K562 (cell line): ENCODE results near the gene EML1. TPM values are rescaled to one million over a fixed set of nuclear protein-coding genes. Genes with fewer than 3 reads are reported as not detected.

Experiments
- ATAC-seq: fragments of 200-7000 bp; cut with Tn5 transposase; 3 replicates; pipeline ENCODE4 v1.9.1; 2020; ENCODE audit warnings: moderate library complexity
- BruUV-seq: library from RNA; stranded (reverse); fragments of 400-500 nt; replicated peaks from 2 replicates; lab custom pipeline; 2021; lab: Mats Ljungman, UMichigan
- CTCF ChIA-PET: fragments of 300-600 bp; formaldehyde crosslinking; extraction: SDS; loops from one replicate; lab custom pipeline; 2021; ENCODE audit warnings: low intra/inter-chr PET ratio; lab: Yijun Ruan, JAX
- POLR2A ChIA-PET: fragments of 300-600, 350-650 bp; sonication (Branson Sonifier 250); formaldehyde crosslinking; extraction: SDS; loops from one replicate; lab custom pipeline; 2021; ENCODE audit warnings: antibody characterized with exemption, inconsistent platforms; lab: Yijun Ruan, JAX
- DNase-seq, 4 experiments: peaks; one replicate each; pipeline versions ENCODE4 v3.0.0 to v3.0.0-alpha.2; 2011 to 2018; ENCODE audit warnings: low spot score in 3 of 4, mixed read lengths in 3 of 4; ENCODE audit errors: extremely low read depth in 1 of 4
- FAIRE-seq: peaks from 2 replicates; lab custom pipeline; 2011; peaks lifted over from hg19 to GRCh38; lab: Jason Lieb, UNC
- H2AFZ ChIP-seq: 2 replicates; pipeline ENCODE4 v1.6.0; 2011; ENCODE audit warnings: low read depth, low read length, control low read depth, inconsistent platforms
- H3K27ac ChIP-seq: fragments of 200-600 bp; 3 replicates; pipeline ENCODE4 v1.8.0; 2011; ENCODE audit warnings: low read depth, mild to moderate bottlenecking, control low read depth, inconsistent platforms, low read length, moderate library complexity, mixed read lengths; ENCODE audit errors: extremely low read depth
- H3K27me3 ChIP-seq, 2 experiments: fragments of 300-600 bp in 1 of 2; 2 replicates in 1 of 2; 3 replicates in 1 of 2; pipeline versions ENCODE4 v1.6.0 to v1.8.0; 2011; ENCODE audit warnings: inconsistent platforms in 2 of 2, low read length in 2 of 2, mild to moderate bottlenecking in 1 of 2, mixed read lengths in 1 of 2, moderate library complexity in 1 of 2; ENCODE audit not compliant: control insufficient read depth in 2 of 2, insufficient read depth in 2 of 2
- H3K36me3 ChIP-seq: fragments of 300-600 bp; 3 replicates; pipeline ENCODE4 v1.8.0; 2011; ENCODE audit warnings: mild to moderate bottlenecking, low read length, inconsistent platforms; ENCODE audit not compliant: control insufficient read depth, insufficient read depth
- H3K4me1 ChIP-seq, 2 experiments: fragments of 200-600 bp in 1 of 2; replicated peaks in 1 of 2; 2 replicates in 1 of 2; 3 replicates in 1 of 2; pipeline versions ENCODE4 v1.5.1 to v1.8.0; 2011; ENCODE audit warnings: inconsistent platforms in 2 of 2, low read length in 2 of 2, mild to moderate bottlenecking in 1 of 2, mixed read lengths in 1 of 2, moderate library complexity in 1 of 2; ENCODE audit not compliant: control insufficient read depth in 2 of 2, insufficient read depth in 2 of 2
- H3K4me2 ChIP-seq: 2 replicates; pipeline ENCODE4 v1.6.1; 2011; ENCODE audit warnings: low read length, control low read depth, inconsistent platforms, mixed read lengths; ENCODE audit not compliant: insufficient read depth
- H3K4me3 ChIP-seq: fragments of 200-600 bp; sonication (generic), shearing (Covaris generic); 2 replicates; pipeline ENCODE4 v1.5.1; 2016; ENCODE audit warnings: control low read depth, inconsistent platforms
- H3K79me2 ChIP-seq: fragments of 200-600 bp; 3 replicates; pipeline ENCODE4 v1.8.0; 2011; ENCODE audit warnings: low read length, inconsistent platforms; ENCODE audit not compliant: control insufficient read depth, insufficient read depth
- H3K9ac ChIP-seq, 2 experiments: 2 replicates each; pipeline versions ENCODE4 v1.6.0 to v1.6.1; 2011; ENCODE audit warnings: low read depth in 2 of 2, low read length in 2 of 2, control low read depth in 1 of 2, inconsistent platforms in 1 of 2, mild to moderate bottlenecking in 1 of 2, mixed read lengths in 1 of 2; ENCODE audit not compliant: insufficient read depth in 1 of 2
- H3K9me1 ChIP-seq: one replicate; pipeline ENCODE4 v1.6.0; 2011; ENCODE audit warnings: inconsistent platforms, mild to moderate bottlenecking, low read length, moderate library complexity; ENCODE audit not compliant: control insufficient read depth, insufficient read depth
- H3K9me3 ChIP-seq: replicated peaks from 2 replicates; pipeline ENCODE4 v1.5.1; 2011; ENCODE audit warnings: low read depth, low read length, inconsistent platforms; ENCODE audit not compliant: control insufficient read depth, insufficient read depth
- H4K20me1 ChIP-seq: replicated peaks from 2 replicates; pipeline ENCODE4 v1.6.1; 2011; ENCODE audit warnings: low read length, inconsistent platforms, mixed read lengths; ENCODE audit not compliant: control insufficient read depth, insufficient read depth
- HDAC8 ChIP-seq: fragments of 450-650 bp; IDR thresholded peaks from 2 replicates; pipeline ENCODE4 v1.6.1; 2016; ENCODE audit warnings: mild to moderate bottlenecking, missing genetic modification characterization, moderate library complexity, missing compliant biosample characterization
- MAZ ChIP-seq, 2 experiments: fragments of 450-650 bp in 1 of 2; sonication (generic) in 1 of 2; formaldehyde crosslinking; IDR thresholded peaks in 1 of 2; conservative IDR thresholded peaks in 1 of 2; 2 replicates each; pipeline versions ENCODE4 v1.4.0 to v1.5.0; 2020; ENCODE audit warnings: mild to moderate bottlenecking in 1 of 2, missing genetic modification reagents in 1 of 2
- RBM22 ChIP-seq: fragments of 200-400 bp; formaldehyde crosslinking; IDR thresholded peaks from 2 replicates; pipeline ENCODE4 v1.6.1; 2018; ENCODE audit warnings: low read length, low read depth; ENCODE audit not compliant: poor library complexity, severe bottlenecking
- TSC22D4 ChIP-seq: fragments of 450-650 bp; IDR thresholded peaks from 2 replicates; pipeline ENCODE4 v1.6.1; 2016; ENCODE audit warnings: missing genetic modification characterization, missing biosample characterization, control low read depth
- ZBTB26 ChIP-seq: fragments of 450-650 bp; formaldehyde crosslinking; IDR thresholded peaks from 2 replicates; pipeline ENCODE4 v1.4.0; 2022; ENCODE audit warnings: missing genetic modification characterization
- WGBS: fragments of 100-300 bp; shearing (Covaris generic); methylation state at CpG from one replicate; pipeline ENCODE4 v1.1.6; 2016; ENCODE audit warnings: low coverage, mixed read lengths; ENCODE audit not compliant: insufficient coverage; ENCODE audit errors: missing lambda C conversion rate; 5-methylcytosine and 5-hydroxymethylcytosine counted together
- in situ Hi-C: fragments of 300-500 bp; cut with MboI; formaldehyde crosslinking; loops from 4 replicates; pipeline ENCODE4 v1.15.0; 2018; ENCODE audit warnings: inconsistent platforms, mixed read lengths
- intact Hi-C: fragments of 100-400 bp; cut with micrococcal nuclease; formaldehyde crosslinking; loops from 2 replicates; pipeline ENCODE4 v1.14.2; 2022
- polyA plus RNA-seq, 8 experiments: library from polyadenylated mRNA; depleted of rRNA in 4 of 8; stranded (reverse) in 5 of 8; unstranded in 3 of 8; fragments of >200 nt; fragmentation: Nextera tagmentation in 2 of 8; fragmentation: Illumina TruSeq in 1 of 8; extraction: Ambion mirVana in 2 of 8; extraction: Trizol in 1 of 8; gene quantifications; 2 replicates each; pipeline versions ENCODE4 v1.2.1 to v1.2.3, GENCODE V29; 2011 to 2014; ENCODE audit warnings: inconsistent platforms in 1 of 8, missing spikeins in 1 of 8
- total RNA-seq, 7 experiments: library from RNA; depleted of rRNA in 6 of 7; stranded (reverse); fragments of >200 nt in 6 of 7; fragmentation: Illumina TruSeq in 2 of 7; extraction: Trizol in 2 of 7; gene quantifications; 2 replicates each; pipeline versions ENCODE4 v1.2.1 to v1.2.3, GENCODE V29; 2011 to 2021; ENCODE audit warnings: low replicate concordance in 1 of 7

Gene EML1
- total and polyA plus RNA-seq, 9 of the 15 experiments (the other 6 are each of a cell fraction or from before 2014, with no cell fraction given), result 0.01 to 0.35 (median 0.07) TPM; not detected in 2

GRCh38 chr14:99775351-99775750 is 17.9 kb upstream of the EML1 start (continued):
- TF ChIP-seq TSC22D4 (no peak), ZBTB26 (no peak)

- no peak for DNase-seq
- H4K20me1 ChIP-seq, result 0 out of 2 replicates have a peak, but pooled peaks cover 2% of the 10 kb centered on the region
- no peaks in the 10 kb centered on the region for H3K9me3 ChIP-seq
- H3K4me1 ChIP-seq, result no peaks in the 10 kb centered on the region
- no peak overlapping the region for H2AFZ ChIP-seq
- intact Hi-C loops, result no loop called here
- no peaks in the 10 kb centered on the region for H3K79me2 ChIP-seq
- H3K4me3 ChIP-seq, result no peak overlapping the region
- no peak for ATAC-seq
- no peak for TF ChIP-seq RBM22
- TF ChIP-seq HDAC8 (tag), result no peak
- TF ChIP-seq MAZ (CRISPR knock-in tag; conservative IDR thresholded peaks at IDR 0.05 in 1 of 2, IDR thresholded peaks at IDR 0.05 in 1 of 2), result no peak
- H3K9ac ChIP-seq, result no peak overlapping the region
- peaks cover 6 to 27% of the 10 kb centered on the region in 2 experiments; a peak in 4 of 5 replicates for H3K27me3 ChIP-seq
- in situ Hi-C loops, result no loop called here
- ChIA-PET CTCF (no interaction called here), POLR2A (interaction anchor here (1.5 kb wide), 1 partner anchor 18 kb away, joined by 3 read pairs; no protein-coding TSS in a partner anchor)
- no TSS peak for BruUV-seq
- H3K36me3 ChIP-seq, result no peaks in the 10 kb centered on the region
- no peak overlapping the region for H3K4me2 ChIP-seq
- no peaks in the 10 kb centered on the region for H3K9me1 ChIP-seq
- FAIRE-seq, result no peak
- 0% methylated on average over 2 of the region's 2 CpGs for WGBS
- no peak overlapping the region for H3K27ac ChIP-seq
These were observed 15.3 kb upstream of the EML1 start for GRCh38 chr14:99777951-99778350.
